ENCODE data around the gene SSNA1.

Gene SSNA1

DNA sequence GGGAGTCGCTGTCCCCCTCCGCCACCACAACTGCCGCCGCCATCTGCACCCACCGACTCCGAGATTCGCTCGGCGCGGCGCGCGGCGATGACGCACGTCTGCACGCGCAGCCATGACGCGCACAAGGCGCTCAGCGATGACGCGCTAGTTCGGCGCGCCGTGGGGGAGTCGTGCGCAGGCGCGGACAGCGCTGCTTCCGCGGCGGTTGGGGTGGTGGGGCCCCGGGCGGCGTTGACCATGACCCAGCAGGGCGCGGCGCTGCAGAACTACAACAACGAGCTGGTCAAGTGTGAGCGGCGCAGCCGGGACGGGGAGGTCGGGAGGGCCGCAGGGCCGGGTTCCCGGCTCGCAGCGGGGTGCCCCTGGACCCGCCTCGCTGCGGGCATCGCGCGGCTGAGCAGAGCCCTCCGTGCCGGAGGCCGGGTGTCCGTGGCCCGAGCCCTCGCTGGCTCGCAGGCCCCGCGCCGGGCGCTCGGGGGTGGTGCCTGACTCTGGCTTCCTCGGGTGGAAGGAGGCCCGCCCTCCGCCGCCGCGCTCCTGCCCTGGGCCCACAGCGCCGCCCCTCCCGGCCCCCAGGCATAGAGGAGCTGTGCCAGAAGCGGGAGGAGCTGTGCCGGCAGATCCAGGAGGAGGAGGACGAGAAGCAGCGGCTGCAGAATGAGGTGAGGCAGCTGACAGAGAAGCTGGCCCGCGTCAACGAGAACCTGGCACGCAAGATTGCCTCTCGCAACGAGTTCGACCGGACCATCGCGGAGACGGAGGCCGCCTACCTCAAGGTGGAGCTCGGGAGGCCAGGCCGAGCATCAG is at the start of gene SSNA1, which contains the start of gene ANAPC2:
Gene SSNA1, plus strand, starts transcription at position 187 of the 807 bp plus-strand sequence. Its CDS starts 51 bp downstream, at position 238.
Gene ANAPC2, minus strand, starts transcription at position 71 of the 807 bp plus-strand sequence. Its CDS starts 28 bp downstream, at position 43.
- peak; percentile 88 for DNase-seq

- DNase-seq, result no peak
Measured at GRCh38 chr9:137138722-137139467, 49.6 kb upstream of the SSNA1 start, which contains the start of gene GRIN1. TSS of gene GRIN1 (plus strand) at chr9:137139154. CDS start at chr9:137139487, 333 bp downstream.

GRCh38 chr9:137139468-137140150 is 48.9 kb upstream of the SSNA1 start:
- DNase-seq, result no peak

DNA sequence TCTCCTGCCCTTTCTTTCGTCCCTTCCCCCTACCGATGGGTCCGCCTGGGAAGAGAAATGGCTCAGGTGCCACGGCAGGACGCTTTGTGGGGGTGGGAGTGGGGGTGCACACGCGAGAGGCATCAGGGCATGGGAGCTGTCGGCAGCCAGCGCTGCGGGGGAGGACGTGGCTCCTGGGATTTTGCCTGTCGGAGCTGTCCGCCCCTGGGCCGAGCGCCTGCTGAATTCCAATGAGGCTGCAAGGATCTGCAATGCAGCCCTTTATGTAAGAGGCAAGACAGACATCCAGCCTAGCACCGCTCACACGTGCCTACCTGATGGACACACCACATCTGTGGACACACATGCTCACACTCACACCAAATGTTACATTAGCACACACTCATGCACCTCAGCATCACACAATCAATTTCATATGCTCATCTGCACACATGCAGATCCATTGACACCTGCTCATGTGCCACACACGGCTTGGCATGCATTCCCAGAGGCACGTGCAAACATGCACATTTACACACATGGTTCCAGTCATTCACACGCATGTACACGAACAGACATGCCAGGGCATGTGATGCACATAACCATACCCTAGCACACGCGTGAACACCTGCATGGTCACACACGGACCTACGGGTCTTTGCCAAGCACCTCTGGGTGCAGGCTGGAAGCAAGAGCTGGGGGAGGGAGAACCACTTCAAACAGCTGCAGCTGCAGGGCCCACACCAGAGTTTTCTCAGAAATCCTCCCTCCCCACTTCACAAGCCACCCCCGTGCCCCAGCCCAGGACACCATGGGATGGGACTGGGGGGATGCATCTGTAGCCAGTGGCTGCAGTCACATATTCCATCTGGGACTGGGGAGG is 48.1 kb upstream of the SSNA1 start:
- no peak for DNase-seq

DNA sequence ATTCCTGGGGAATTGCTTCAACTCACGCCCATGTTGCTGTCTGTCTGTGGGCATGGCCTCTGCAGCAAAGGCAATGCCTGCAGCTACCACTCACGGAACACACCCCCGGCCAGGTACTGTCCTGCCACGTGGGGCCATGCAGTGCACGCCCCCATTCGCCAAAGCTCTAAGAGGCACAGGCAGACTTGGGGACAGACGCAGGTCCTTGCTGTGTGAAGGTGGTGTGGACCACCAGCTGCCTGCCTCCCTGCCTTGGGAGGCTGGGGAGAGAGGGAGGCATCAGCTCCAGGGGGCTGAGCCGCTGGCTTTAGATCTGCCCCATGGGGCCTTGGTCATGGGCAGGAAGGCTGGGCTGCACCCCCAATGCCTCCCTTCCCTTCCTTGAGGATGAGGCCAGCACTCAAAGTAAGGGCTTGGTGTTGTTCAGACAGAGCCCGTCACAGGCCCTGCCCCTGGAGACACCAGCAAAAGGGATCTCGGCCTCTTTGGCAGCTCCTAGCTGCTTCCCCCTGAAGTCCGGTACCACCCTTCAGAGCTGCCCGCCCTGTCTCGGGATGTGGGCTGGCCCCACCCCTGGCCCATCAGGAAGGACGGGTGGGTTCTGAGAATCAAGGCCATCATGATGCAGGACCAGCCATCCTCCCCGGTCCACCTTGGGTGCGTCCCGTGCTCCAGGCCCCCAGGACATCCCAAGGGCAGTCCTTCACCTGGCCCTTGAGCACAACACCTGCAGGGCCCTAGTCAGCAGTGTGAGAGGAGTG is 47.2 kb upstream of the SSNA1 start:
- DNase-seq, result no peak

GRCh38 chr9:137141976-137142936 is 46.2 kb upstream of the SSNA1 start:
- no peak for DNase-seq

DNA sequence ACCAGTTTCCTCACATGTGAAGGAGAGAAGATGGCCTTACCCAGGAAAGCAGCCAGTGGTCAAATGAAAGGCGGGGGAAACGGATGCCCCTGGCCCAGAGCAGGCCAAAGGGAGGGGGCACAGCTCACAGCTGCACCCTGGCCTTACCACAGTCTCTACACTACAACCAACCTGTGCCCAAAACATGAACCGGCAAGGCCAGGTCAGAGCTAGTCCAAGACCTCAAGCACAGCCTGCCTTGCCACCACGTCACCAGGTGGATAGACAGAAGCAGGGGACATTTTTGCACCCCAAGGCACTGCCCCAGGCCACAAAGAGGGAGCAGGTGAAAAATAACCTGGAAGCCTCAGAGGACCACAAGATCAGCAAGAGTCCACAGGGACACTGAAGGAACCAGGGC is 45.0 kb upstream of the SSNA1 start:
- DNase-seq, result no peak

- no peak for DNase-seq
Measured at GRCh38 chr9:137145731-137146526, 42.5 kb upstream of the SSNA1 start.

GRCh38 chr9:137146527-137146918 is 42.0 kb upstream of the SSNA1 start:
- no peak for DNase-seq

DNA sequence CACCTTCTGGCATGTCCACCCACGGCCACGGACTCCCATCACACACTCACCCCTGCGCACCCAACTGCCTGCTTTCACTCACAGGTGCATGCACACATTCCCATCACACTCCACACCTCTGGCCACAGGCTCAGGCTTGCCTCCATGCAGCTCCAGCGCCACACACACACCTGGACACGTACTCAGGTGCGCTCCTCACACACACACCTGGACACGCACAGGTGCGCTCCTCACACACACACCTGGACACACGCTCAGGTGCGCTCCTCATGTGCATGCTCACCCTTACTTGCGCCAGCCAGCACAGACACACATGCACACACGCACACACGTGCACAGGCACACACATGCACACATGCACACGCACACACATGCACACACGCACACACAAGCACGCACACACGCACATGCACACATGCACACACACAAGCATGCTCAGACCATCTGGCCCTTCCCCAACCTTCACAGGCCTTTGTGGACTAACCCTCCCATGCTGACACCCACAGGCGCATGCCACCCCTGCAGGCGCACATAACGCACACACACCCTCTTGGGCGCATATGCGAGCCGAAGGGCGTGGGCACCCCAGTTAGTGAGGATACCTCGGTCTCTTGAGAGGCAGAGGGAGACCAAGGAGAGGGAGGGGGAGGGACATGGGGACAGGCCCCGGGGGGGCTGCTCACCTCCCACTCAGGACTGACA is 41.2 kb upstream of the SSNA1 start:
- DNase-seq, result no peak

GRCh38 chr9:137147793-137148160 is 40.7 kb upstream of the SSNA1 start:
- DNase-seq, result no peak

DNA sequence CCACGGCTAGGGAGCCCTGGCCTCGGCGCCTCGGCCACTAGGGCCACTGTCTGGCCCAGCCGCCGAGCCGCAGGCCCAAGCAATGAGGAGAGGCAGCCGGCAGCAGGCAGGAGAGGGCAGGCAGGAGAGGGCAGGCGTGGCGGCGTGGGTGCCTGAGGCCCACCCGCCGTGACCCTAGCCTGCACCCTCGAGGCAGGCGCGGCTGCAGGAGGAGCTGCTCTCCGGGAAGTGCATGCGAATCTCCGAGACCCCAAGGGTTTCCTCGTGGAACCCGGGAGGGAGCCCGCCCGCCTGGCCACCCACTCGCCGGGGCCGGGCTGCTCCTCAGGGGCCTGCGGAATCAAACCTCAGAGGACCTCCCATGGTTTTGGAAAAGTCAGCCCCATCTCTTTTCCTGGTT is 40.2 kb upstream of the SSNA1 start:
- no peak for DNase-seq

DNA sequence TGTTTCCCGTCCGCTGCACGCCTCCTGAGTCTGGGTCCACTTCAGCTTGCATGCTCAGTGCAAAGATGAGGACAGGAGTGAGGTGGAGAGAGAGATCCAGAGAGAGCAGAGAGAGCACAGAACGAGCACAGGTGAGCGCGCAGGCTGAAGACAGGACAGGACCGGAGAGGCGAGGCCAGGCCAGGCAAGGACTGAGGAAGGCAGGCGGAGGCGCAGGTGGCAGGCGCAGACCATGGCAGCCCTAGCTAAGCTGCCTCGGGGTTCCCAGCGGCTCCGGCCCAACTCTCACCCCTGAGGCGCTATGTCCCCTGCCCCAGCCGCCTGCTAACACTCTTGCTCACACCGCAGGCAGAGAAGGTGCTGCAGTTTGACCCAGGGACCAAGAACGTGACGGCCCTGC is 39.8 kb upstream of the SSNA1 start:
- DNase-seq, result no peak

DNA sequence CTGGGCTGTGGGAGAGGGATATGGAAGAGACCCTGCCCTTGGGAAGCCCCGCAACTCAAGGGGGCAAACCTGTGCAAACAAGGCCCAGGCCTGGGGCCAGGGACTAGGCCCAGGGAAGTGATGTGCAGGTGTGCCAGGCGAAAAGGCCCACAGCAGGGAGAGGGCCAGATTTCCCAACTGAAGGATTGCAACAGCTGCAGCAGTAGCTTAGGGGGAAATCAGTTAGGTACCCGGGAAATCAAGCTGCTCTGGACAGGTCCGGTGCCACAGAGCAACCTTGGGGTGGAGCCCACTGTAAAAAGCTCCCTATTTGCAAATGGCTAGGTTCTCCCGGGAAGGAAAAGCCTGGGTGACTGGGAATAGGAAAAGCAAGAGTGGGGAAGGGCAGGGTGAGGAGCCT is 39.1 kb upstream of the SSNA1 start:
- DNase-seq, result no peak

GRCh38 chr9:137149942-137150616 is 38.4 kb upstream of the SSNA1 start:
- DNase-seq, result no peak

DNA sequence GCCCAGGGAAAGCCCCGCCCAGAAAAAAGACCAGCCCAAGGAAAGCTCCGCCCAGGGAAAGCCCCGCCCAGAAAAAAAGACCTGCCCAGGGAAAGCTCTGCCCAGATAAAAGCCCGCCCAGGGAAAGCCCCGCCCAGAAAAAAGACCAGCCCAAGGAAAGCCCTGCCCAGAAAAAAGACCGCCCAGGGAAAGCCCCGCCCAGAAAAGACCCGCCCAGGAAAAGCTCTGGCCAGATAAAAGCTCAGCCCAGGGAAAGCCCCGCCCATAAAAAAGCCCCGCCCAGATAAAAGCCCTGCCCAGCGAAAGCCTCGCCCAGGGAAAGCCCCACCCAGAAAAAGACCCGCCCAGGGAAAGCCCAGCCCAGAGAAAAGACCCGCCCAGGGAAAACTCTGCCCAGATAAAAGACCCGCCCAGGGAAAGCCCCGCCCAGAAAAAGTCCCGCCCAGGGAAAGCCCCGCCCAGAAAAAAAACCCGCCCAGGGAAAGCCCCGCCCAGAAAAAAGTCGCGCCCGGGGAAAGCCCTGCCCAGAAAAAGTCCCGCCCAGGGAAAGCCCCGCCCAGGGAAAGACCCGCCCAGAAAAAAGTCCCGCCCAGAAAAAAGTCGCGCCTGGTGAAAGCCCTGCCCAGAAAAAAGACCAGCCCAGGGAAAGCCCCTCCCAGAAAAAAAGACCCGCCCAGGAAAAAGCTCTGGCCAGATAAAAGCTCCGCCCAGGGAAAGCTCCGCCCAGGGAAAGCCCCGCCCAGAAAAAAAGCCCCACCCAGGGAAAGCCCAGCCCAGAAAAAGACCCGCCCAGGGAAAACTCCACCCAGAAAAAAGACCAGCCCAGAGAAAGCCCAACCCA is 37.6 kb upstream of the SSNA1 start:
- DNase-seq, result no peak

DNA sequence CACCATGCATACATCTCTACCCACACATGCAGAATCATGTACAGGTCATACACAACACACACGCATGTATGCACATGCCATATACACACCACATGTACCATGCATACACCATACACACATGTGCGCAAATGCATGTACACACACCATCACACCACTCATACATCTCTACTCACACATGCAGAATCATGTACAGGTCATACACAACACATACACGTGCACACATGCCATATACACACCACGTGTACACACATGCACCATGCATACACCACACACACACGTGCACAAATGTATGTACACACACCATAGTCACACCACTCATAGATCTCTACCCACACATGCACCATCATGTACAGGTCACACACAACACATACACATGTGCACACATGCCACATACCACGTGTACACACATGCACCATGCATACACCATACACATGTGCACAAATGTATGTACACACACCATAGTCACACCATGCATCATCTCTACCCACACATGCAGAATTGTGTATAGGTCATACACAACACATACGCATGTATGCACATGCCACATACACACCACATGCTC is 35.6 kb upstream of the SSNA1 start:
- no peak for DNase-seq
